Measurements from ENCODE around the gene CDV3.

- TF ChIP-seq CTCF (conservative IDR thresholded peaks at IDR 0.05) (no peak), EZH2 (IDR thresholded peaks at IDR 0.05; ENCODE audit: low read depth) (no peak)
These were observed 2.6 kb upstream of the CDV3 start for GRCh38 chr3:133570937-133571320.

All from PC-9 (cell line).